C1 segment of cervical spinal cord (tissue), 14 donors: ENCODE results near the gene LRP1B.

Source experiments
- DNase-seq, 14 donors: peaks; one replicate each; lab custom pipeline; 2025; lab: John Stamatoyannopoulos, UW

Gene LRP1B

DNA sequence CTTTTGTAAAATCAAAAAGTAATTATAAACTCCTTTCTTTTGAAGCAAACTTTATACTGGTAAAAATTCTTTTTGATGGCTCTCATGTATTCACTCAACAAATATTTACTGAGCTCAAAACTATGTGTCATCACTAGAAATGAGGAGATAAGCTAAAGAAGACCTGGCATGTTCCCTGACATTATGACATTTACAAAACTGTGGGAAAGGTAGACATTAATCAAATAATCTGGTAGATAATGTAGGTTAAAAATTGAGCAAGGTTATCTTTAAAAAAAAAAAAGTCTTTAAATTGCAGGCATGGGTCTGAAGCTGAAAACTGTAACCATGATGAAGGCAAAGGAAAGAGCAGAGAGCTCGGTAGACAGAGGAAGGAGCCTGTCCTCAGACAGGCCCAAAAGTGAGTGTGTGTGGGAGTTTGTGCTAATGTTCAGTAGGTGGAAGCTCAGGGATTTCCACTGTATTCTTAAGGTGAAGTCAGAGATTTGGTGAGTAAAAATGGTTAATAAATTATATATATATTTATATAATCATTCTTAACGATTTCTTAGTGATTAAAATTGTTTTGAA is 612.9 kb downstream of the LRP1B start:
- DNase-seq: no peak

DNA sequence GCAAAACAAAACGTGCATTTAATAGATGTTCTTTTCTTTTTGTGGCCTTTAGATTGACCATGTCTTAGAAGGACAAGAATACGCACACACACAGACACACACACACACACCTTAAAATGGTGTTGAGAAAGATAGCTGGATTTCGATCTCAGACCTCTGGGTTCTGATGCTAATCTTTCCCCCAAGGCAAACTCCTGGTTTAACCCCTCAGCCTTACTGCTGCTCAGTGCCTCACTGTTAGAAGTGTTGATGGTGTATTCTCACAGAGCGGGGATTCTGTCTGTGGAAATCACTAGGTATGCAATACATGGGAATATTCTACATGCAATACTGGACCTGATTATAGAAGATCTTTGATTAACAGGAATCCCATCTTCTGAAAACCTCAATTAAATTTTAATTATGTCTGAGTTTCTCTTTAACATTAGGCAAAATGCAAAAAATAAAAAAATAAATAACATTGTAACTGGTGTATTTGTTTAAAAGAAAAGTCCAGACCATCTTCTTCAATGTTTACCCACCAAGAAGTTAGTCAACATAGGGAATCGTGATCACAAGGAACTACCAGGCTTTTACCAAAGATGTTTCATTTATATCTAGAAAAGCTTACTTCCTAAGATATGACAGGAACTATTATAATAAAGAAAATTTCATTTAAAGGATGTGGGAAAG is 613.5 kb downstream of the LRP1B start:
- no peak for DNase-seq

DNA sequence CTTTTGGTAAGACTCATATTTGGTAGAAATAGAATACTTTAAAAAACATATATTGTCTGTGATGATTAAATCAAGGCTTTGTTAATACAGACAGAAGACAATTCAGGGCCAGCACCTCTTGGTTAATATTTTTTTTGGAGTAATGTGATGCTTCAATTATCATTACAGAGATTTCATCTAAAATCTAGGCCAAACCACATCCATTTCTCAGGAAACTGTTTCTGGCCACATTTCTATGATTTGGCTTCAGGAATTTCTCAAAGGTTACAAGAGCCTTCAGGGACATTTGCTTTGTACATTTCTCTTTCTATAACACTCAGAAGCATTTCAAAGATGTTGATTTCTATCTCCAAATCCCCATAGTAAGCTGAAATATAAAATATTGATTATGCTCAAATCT is 614.9 kb downstream of the LRP1B start:
- no peak for DNase-seq

DNA sequence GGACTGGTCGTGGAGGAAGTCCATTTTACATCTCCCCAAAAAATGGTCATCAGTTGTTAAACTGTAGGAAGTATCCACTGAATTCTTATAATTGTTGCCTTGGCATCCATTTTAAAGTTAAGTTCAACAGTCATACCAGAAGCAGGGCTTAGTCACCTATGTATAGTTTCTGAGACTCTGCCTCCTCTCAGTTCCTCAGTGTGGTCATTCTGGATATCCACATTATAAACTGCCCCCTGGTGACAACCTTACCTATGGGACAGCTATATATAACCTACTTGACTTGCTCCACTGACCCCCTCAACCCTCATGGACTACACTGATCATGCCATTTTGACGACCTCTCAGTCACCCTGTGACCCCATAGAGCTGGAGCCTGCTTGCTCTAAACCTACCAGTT is 617.0 kb downstream of the LRP1B start:
- no peak for DNase-seq

DNA sequence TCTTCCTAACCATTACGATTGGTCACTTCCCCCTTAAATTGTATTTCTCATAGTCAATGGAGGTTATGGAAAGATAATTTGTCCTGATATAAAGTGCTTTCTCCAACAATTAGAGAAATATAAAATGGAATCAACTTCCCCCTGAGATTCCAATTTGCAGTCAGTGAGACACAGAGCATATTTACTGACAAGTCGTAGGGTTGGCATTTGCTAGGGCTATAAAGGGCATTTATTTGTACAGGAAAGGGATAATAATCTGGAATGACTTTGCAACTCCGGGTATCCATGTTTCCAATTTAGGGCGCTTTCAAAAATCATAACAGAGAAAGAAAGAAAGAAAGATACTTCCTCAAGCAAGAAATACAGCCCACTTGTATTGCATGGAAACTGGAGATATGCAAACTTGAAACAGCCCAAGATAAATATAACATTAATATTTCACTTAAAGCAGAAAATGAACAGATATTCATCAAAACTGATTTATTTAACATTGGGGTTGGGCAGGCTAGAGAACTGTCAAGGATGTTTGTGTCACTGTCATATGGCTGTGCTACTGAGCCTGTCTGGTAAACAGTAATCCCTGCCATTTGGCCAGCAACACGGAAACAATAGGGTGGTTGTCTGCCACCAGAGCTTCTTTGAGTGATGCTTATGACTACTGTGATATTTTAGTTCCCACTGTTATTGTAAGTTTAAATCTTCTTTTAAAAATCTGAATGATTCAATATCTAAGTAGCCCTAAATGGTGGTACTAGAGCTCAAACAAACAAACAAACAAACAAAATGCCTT is 621.8 kb downstream of the LRP1B start:
- peak in 4 of 14 donors; percentile 15 to 39 (median 30) for DNase-seq

DNA sequence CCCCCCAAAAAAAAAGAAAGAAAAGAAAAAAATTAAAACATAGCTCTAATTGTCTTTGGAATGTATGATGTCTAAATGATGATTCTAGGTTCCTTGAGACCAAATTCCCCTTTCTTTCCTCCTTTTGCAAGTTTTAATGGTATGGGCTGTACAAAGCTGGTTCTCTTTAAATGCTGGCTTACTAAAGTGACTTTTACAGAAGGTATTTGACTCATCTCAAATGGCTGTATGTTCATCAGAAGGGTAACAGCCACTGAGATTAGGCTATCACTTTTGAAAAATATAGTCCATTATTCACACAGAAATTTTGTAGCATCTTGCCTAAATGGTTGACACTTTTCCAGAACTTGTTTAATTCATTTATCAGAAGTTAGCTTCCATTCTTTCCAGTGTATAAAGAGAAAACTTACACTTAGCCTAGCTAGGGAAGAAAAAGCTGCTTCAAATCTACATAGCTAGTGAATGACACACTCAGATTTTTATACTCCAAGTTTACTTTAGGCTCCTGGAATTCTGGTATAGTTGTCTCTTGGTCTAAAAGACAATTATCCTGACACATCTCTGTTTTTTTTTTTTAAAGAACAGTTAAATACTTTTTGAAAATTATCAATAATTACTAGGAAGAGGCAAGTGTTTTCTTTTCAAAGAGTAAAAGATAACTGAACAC is 622.6 kb downstream of the LRP1B start:
- no peak for DNase-seq

DNA sequence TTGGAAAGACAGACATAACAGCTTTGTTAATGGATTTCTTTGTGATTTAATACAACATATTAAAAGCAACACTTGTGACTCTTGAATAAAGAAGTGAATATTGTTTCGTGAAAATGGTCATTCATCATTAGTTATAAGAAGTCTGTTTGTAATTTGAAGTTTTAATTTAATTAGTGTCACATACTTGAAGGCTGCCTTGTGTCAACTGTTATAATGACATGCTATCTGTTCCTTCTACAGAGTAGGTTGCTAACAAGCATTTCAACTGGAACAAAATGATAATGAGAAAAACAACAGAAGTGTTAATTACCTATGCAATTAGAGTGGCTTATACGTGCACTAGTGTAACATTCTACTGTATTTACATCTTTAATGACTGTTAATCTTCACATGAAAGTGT is 624.7 kb downstream of the LRP1B start:
- DNase-seq: no peak

DNA sequence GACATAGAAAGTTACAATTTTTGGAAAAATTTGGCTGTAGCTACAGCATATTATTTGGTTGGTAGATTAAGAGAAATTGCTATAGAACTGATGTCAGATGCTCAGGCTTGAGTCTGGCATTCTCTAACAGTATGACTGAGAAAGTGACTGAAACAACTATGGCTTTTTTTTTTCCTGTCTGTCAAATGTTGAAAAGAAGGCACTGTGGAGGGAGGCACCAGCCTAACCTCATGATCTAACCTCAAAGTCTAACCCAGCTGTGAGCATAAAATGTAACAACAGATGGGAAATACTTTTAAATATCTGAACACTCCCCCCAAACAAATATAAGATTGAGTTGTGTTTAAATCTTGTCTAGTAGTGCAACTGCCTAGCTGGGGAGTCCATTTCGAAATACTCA is 629.1 kb downstream of the LRP1B start:
- no peak for DNase-seq

DNA sequence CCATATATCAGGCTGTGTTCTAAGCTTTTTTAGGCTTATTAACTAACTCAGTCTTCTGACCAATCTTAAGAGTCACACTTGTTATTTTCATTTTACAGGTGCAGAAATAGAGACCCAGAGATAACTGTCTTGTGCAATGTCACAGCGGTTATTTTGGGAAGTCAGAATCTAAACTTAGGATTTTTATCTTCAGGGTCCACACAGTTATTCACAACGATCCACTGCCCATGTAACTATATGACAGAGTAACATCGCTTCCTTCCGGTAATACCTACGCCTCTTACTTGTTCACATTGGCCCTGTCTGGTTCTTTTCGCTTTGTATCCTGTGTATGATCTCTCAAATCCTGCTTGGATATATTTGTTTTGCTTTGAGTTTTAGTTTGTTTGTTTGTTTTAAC is 631.7 kb downstream of the LRP1B start:
- no peak for DNase-seq

DNA sequence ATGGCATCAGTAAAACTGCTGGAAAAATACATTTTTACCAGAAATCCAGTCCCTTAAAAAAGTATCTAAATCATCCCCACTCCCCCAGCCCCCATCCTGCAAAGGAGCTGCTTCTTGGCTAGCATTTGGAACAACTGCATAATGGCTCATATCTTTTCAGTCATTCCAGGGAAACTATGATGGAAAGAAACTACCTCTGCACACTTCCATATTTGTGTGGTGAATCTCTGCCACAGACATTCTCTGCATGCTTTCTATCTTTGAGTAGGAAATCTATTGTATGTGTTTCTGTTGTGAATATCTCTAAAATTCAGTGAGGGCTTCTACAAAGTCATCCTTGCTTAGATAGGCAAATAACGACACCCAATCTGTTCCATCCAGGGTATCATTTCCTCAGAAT is 632.3 kb downstream of the LRP1B start:
- no peak for DNase-seq

DNA sequence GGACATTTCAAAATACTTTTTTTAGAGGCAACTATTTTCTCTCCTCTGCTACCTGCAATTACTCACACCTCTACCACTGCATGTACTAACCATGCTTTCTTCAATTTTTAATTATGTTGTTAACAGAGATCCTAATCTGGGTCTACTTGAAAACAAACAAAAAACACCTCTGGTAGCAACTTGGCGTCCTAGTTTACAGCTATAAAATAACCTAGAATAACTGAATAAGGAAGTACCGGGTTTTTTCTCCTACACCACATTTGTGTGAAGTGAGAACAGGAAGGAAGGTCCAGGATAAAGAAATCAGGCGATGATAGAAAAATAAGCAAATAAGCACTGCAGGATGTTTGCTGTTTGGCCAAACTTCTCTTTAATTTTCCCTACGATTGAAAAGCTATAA is 633.5 kb downstream of the LRP1B start:
- DNase-seq: no peak

DNA sequence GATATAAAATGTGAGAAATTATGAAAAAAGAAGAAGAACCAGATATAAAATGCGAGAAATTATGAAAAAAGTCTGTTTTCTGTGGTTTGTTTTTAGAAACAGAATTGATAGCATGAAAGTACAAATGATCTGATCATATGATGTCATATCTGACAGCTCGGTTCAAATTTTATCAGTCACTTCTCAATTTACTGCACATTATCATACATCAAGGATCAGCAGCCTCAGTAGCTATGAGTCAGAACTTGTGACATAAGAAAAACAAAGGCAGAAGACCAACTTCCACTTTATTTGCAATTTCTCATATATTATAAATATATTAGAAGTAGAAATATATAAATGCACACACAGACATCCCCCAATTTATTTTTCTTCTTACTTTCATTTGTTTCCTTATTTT is 634.0 kb downstream of the LRP1B start:
- DNase-seq: no peak

DNA sequence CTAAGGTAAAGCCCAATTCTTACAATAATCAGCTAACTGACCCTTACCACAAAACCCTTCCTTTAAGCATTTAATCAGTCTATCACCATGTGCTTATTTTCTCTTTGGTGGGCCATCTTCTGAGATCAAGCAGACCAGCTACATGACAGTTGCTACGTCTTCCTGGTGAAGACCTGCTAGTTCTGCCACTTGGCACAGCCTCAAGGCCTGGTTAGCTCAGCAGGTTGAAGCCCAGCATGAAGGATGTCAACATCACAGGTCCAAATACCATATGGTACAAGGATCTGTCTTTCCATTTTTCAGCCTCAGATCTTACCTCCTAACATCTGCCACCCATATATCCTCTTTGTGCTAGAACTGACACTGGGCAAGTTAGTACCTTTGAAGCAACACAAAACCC is 636.9 kb downstream of the LRP1B start:
- DNase-seq: peak in 1 of 14 donors; percentile 44

DNA sequence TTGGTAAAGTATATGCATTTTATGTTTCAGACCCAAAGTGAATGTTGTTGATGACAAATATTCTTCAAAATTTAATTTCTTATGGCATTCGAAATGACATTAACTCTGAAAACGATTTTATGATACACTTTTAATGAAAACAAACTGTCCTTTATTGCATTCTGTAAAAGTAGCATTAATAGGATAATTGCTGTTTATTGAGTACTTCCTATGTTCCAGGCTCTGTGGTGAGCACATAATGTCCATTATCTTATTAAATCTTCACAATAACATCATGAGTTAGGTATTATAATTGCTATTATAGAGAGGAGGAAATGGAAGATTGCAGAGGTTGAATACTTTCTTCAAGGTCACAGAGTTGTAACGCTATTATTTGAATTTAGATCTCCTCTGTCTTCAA is 638.0 kb downstream of the LRP1B start:
- DNase-seq: no peak

DNA sequence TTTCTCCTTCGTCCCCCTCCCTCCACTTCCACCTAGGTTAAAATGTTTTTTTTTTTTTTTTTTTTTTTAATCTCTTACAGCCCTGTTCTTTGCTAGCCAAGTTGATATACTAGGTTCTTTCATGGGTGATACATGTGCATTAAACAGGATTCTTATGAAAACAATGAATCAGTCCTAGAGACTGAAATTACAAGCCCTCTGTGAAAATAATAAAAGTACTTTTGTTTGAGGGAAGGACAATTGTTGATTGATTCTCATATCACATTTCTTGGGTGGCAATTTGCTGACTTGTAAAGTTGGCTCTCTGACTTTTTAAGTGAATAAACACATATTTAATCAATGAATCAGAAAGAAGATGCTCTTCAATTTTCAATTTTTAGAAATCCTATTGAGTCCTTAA is 639.9 kb downstream of the LRP1B start:
- no peak for DNase-seq

DNA sequence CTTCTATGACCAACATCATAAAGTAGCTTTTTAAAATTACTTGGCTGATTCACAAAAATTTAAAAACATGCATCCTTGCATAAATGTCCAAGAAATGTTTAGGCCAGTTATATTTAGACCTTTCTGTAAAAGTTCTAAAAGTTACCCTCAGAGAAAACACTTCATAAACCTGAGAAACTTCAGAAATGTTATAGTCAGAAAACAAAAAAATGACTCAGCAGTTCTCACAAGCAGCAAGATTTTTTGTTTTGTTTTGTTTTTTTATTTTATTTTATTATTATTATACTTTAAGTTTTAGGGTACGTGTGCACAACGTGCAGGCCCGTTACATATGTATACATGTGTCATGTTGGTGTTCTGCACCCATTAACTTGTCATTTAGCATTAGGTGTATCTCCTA is 648.1 kb downstream of the LRP1B start:
- DNase-seq: no peak

DNA sequence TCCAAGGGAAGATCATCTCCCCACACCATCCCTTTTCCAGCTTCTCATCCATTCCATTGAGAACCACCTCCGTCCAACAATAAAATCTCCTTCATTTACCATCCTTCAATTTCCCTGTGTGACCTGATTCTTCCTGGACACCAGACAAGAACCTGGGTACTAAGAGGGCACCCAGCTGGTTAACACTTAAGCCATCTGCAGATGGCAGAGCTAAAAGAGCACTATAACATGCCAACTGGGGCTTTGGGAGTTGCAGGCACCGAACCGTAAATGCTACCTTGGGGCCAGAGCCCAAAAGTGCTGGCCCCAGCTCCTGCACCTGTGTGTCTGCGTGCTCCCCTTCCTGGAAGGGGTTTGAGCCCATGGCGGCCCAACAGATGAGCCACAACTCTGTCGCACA is 655.0 kb downstream of the LRP1B start:
- peak in 1 of 14 donors; percentile 54 for DNase-seq

DNA sequence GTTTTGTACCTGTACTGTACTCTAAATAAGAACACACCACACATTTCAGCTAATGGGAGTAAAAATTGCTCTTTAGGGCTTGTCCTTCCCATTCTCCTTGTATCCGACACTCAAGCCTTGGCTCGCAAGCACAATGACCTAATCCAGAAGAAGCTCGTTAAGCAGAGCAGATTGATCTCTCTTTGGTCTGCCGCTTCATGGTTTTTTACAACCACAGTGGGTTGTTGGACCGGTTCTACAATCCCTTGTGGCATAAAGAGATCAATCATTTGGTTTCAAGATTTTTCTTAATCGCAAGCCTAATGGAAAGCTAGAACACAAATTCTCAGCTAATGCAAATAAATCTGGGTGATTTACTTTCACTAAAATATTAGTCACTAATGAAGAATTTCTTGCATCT is 662.1 kb downstream of the LRP1B start:
- DNase-seq: no peak

DNA sequence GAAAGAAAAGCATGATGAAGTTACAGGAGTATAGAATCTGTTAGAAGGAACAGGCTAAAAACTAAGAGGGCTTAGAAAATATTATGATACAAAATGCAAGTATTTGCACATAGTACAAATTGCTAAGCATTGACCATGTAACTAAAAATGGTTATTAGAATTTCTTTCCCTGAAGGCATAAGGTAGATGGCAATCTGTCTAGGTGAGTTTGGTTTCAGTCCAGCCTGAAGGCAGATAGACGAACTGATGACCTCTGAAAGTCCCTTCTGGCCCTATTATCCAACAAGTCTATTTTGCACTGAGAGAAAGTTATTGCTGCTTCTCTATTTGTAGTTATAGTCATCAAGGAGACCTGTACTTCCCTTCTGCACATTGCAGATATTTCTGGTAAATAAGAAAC is 663.5 kb downstream of the LRP1B start:
- no peak for DNase-seq

DNA sequence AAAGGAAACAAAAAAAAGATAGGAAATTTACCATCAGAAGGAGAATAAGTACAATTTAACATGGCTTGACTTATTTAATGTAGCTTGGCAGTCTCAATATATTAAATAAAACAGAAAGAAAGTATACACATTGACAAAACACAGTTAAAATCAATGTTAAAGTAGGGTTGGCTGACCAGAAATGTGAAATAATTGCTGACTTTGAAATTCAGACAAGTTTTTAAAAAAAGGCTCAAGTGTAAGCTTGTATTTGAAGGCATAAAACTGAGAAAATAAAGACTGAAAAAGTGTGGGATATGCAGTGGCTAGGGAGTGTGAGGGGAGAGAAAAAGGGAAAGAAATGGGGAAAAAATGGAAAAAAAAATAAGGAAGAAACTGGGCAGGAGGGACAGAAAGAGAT is 665.8 kb downstream of the LRP1B start:
- no peak for DNase-seq

DNA sequence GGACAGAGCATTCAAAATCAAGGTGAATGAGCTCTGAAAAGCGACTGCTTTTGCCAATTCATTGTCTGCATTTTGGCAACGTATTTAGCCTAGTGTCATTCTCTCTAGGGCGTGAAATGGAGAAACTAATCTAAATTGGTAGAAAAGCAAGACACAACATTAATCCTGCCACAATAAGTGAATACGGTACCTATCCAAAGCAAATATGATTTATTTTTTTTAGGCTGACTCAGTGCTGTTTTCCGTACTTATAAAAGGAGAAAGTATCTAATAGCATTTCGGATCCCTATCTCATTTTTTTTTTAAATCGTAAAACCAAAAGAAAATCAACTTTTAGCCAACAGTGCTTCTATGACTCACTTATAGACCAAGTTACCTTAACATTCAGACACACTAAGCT is 672.5 kb downstream of the LRP1B start:
- DNase-seq: no peak

DNA sequence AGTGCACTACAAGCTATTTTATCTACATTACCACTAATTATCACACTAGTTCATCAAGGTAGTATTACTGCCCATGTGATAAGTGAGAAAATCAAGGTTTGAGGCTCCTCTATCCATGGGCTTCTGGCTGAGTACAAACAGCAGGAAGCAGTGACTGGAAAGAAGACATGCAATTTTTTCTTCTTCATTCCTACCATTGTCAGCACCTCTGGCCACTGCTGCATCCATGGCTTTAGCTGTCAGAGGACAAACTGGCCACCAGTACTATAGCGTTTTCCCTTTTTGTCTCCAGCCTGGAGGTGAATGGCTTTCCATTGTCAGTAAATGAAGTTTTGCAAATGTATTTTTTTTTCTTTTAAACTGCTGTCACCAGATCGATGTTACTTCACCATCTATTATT is 674.9 kb downstream of the LRP1B start:
- DNase-seq: no peak
